MM.1S (cell line): Measurements from ENCODE around the gene GNRH2.

ENCODE experiments used
- EZH2phosphoT487 ChIP-seq: fragments of 300-600 bp; sonication (generic); IDR thresholded peaks from 2 replicates; pipeline ENCODE4 v1.6.1; 2018; ENCODE audit warnings: antibody characterized with exemption, low read length
- TF ChIP-seq, protein P1 (sequence below): fragments of 300-600 bp; sonication (generic); IDR thresholded peaks from 2 replicates; pipeline ENCODE4 v1.5.1; 2016; ENCODE audit warnings: antibody characterized with exemption, low read length, mixed read lengths

DNA sequence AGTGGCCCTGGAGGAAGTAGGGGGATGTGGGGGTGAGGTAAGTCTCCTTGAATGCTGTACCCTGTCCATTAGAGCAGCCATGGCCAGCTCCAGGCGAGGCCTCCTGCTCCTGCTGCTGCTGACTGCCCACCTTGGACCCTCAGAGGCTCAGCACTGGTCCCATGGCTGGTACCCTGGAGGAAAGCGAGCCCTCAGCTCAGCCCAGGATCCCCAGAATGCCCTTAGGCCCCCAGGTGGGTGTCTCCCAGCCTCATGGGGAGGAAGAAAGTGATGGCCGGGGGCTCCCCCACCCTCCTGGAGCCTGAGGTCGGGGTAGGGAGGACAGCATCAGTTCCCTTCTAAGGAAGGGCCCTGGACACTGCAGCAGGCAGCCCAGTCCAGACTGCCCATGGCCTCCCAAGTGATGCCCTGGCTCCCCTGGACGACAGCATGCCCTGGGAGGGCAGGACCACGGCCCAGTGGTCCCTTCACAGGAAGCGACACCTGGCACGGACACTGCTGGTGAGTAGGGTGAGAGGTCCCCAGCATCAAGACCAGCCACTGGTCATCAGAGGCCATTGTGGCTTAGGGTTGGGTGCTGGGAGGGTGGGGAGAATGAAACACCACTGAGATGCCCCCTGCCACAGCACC is 1.0 kb downstream of the GNRH2 start:
- TF ChIP-seq, protein P1, sequence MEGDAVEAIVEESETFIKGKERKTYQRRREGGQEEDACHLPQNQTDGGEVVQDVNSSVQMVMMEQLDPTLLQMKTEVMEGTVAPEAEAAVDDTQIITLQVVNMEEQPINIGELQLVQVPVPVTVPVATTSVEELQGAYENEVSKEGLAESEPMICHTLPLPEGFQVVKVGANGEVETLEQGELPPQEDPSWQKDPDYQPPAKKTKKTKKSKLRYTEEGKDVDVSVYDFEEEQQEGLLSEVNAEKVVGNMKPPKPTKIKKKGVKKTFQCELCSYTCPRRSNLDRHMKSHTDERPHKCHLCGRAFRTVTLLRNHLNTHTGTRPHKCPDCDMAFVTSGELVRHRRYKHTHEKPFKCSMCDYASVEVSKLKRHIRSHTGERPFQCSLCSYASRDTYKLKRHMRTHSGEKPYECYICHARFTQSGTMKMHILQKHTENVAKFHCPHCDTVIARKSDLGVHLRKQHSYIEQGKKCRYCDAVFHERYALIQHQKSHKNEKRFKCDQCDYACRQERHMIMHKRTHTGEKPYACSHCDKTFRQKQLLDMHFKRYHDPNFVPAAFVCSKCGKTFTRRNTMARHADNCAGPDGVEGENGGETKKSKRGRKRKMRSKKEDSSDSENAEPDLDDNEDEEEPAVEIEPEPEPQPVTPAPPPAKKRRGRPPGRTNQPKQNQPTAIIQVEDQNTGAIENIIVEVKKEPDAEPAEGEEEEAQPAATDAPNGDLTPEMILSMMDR: no peak
- no peak for TF ChIP-seq EZH2phosphoT487
